ENCODE measurements around the gene EPB41L1. TPM values are rescaled to one million over a fixed set of nuclear protein-coding genes. Genes with fewer than 3 reads are reported as not detected.

Gene EPB41L1
- total RNA-seq, 2 donors from 2014 or later, result 0.23 to 0.40 TPM

- H3K27ac Mint-ChIP-seq, result no peak overlapping the region
- peaks cover 2% of the 10 kb centered on the region for H3K36me3 Mint-ChIP-seq (ENCODE audit: low read depth)
- H3K27me3 Mint-ChIP-seq, result peaks cover 50% of the 10 kb centered on the region
- no peak for DNase-seq
- no peak for ATAC-seq
- no peaks in the 10 kb centered on the region for H3K9me3 ChIP-seq (ENCODE audit: control insufficient read depth, low read length, poor library complexity, severe bottlenecking)
- peaks cover 2% of the 10 kb centered on the region for H3K4me1 Mint-ChIP-seq
- no peak overlapping the region for H3K4me3 Mint-ChIP-seq
Measured at GRCh38 chr20:36117638-36118037, 36.9 kb upstream of the EPB41L1 start.

DNA sequence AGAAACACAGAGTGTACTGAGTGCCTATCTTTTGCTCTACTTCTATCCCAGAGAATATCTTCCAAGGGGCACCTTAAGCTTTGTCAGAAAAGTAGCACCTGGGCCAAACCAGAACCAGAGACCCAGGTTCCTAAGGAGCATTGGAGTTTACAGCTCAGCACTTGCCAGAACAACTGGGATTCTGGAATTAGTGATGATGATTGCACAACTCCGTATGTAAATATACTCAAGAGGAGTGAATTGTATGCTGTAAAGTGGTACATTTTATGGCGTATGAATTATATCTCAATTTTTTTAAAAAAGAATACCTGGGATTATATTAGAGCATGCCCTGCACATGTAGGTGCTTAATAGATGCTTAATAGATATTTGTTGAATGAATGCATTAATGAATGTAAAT is 36.2 kb upstream of the EPB41L1 start:
- Mint-ChIP-seq H3K4me3 (no peak overlapping the region), H3K4me1 (peaks cover 2% of the 10 kb centered on the region), H3K27me3 (peaks cover 43% of the 10 kb centered on the region), H3K27ac (no peak overlapping the region), H3K36me3 (ENCODE audit: low read depth) (peaks cover 2% of the 10 kb centered on the region)
- H3K9me3 ChIP-seq (ENCODE audit: control insufficient read depth, low read length, poor library complexity, severe bottlenecking), result no peaks in the 10 kb centered on the region
- ATAC-seq (no peak), DNase-seq (no peak)

GRCh38 chr20:36119537-36119936 is 35.0 kb upstream of the EPB41L1 start:
- DNase-seq, result no peak
- peaks cover 7% of the 10 kb centered on the region for H3K36me3 Mint-ChIP-seq (ENCODE audit: low read depth)
- H3K27me3 Mint-ChIP-seq, result peaks cover 37% of the 10 kb centered on the region
- no peak for ATAC-seq
- H3K4me3 Mint-ChIP-seq, result no peak overlapping the region
- peaks cover 2% of the 10 kb centered on the region for H3K4me1 Mint-ChIP-seq
- H3K9me3 ChIP-seq (ENCODE audit: control insufficient read depth, low read length, poor library complexity, severe bottlenecking), result no peaks in the 10 kb centered on the region
- no peak overlapping the region for H3K27ac Mint-ChIP-seq

DNA sequence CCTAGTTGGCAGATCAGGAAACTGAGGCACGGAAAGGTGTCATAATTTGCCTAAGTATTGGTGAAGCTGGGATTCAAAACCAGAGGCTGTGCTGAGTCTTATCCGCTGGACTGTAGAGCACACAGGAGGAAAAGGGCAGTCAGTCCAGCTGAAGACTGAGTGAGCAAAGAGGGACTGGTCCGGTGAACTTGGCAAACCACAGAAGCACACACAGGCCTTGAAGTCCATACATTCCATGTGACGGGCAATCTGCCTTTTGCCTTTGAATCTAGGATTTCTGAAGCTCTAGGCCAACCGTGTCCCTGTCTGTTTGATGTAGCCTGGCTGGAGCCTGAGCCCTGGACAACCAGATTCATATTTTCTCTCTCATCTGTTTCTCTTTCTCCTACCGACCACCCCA is 34.3 kb upstream of the EPB41L1 start:
- H3K36me3 Mint-ChIP-seq (ENCODE audit: low read depth), result peaks cover 7% of the 10 kb centered on the region
- H3K4me1 Mint-ChIP-seq, result peaks cover 2% of the 10 kb centered on the region
- no peaks in the 10 kb centered on the region for H3K9me3 ChIP-seq (ENCODE audit: control insufficient read depth, low read length, poor library complexity, severe bottlenecking)
- DNase-seq, result no peak
- H3K27ac Mint-ChIP-seq, result no peak overlapping the region
- no peak for ATAC-seq
- no peak overlapping the region for H3K4me3 Mint-ChIP-seq
- peaks cover 35% of the 10 kb centered on the region for H3K27me3 Mint-ChIP-seq

DNA sequence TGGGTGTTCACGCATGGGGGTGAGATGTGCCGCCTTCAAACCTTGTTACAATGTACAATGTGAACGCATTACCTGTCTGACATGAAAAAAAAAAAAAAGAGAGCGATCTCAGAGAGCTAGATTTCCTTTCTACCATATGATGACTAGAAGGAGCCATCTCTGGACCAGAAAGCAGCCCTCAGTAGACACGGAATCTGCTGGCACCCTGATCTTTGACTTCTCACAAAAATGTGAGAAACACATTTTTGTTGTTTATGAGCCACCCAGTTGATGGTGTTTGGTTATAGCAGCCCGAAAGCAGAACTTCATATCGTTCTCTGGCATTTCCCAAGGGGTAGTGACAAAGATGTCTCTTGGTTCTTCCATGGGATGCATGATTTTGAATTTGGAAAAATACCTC is 33.5 kb upstream of the EPB41L1 start:
- ATAC-seq, result no peak
- no peaks in the 10 kb centered on the region for H3K9me3 ChIP-seq (ENCODE audit: control insufficient read depth, low read length, poor library complexity, severe bottlenecking)
- Mint-ChIP-seq H3K36me3 (ENCODE audit: low read depth) (peaks cover 9% of the 10 kb centered on the region), H3K27ac (no peak overlapping the region), H3K4me1 (peaks cover 8% of the 10 kb centered on the region), H3K4me3 (no peak overlapping the region), H3K27me3 (peaks cover 35% of the 10 kb centered on the region)
- DNase-seq, result no peak

DNA sequence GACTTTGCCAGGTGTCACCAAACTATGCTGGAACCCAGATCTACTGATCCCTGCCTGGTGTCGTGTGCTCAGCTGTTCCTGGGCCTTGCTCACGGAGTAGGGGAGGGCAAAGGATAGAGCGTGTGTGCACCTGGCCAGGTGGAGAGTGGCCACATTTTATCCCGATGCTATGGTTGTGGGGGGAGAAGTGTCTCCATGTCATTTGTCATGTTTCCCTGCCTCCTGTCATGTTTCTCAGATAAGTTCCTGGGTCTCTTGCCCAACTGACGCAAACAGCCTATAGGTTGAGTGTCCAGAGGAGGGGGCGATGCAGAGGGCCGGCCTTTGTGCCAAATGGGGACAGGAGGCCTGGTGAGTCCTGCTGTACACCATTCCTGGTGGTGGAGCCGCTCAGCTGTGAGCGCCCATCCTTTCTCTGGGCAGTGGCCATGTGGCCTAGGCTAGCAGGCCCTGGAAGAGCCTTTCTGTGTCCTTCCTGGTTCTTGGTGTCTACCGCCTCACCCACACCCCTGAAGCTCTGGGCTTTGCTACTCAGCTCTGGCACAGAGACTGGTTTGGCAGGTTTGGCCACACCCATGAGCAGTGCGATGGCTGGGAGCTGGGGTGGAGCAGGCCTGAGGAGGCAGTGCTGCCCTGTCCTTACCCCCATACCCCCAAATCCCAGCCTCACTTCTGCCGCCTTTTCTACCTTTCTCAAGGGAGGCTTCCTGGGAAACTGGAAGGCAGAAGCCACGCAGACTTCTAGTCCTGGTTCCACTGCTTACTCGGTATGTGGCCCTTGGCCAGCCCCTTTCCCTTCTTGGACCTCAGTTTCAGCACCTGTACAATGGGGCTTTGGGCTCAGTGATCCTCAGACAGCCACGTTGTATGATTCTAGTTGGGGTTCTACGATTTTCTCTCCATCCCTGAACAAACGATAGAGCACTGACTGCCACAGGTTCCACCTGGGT is 32.3 kb upstream of the EPB41L1 start:
- Mint-ChIP-seq H3K27ac (no peak overlapping the region), H3K36me3 (ENCODE audit: low read depth) (peaks cover 9% of the 10 kb centered on the region), H3K4me3 (no peak overlapping the region), H3K4me1 (peaks cover 8% of the 10 kb centered on the region), H3K27me3 (peaks cover 22% of the 10 kb centered on the region)
- DNase-seq (no peak), ATAC-seq (no peak)
- no peaks in the 10 kb centered on the region for H3K9me3 ChIP-seq (ENCODE audit: control insufficient read depth, low read length, poor library complexity, severe bottlenecking)

DNA sequence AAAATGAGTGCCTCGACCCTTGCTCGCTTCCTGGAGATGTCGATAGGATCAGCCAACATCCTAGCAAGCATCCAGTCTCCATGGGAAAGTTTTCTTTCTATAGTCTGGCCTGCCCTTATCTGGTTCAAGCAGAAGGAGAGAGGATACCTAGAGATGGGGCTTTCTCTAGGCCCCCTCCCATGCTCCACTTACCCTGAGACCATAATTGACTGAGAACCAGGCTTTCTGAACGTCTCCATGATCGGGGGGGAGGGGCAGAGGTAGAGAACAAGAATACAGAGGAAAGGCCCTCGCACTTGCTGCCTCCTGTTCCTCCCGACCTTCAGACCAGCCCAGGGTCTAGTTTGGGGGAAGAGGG is 31.6 kb upstream of the EPB41L1 start:
- Mint-ChIP-seq H3K27ac (no peak overlapping the region), H3K4me3 (no peak overlapping the region), H3K4me1 (peaks cover 8% of the 10 kb centered on the region), H3K27me3 (peaks cover 22% of the 10 kb centered on the region), H3K36me3 (ENCODE audit: low read depth) (peaks cover 9% of the 10 kb centered on the region)
- no peak for DNase-seq
- ATAC-seq, result no peak
- no peaks in the 10 kb centered on the region for H3K9me3 ChIP-seq (ENCODE audit: control insufficient read depth, low read length, poor library complexity, severe bottlenecking)

DNA sequence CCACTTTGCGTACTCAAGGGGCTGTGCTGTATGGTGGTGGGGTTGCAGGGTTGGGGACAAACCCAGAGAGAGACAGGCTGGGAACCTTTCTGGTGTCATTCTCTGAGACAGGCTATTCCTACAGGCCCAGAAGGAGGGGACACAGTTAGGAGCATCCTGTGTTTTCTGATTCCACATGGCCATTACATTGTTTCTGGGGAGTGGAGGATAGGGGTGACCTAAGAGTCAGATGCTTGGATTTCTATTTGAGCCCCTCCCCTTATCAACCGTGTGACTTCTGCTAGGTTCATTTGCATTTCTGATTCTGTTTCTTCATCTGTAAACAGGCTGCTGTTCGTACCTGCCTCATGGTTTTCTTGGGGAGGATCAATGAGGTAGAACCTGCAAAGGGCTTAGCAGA is 29.4 kb upstream of the EPB41L1 start:
- Mint-ChIP-seq H3K4me1 (peaks cover 6% of the 10 kb centered on the region), H3K27ac (no peak overlapping the region), H3K27me3 (peaks cover 15% of the 10 kb centered on the region), H3K4me3 (no peak overlapping the region), H3K36me3 (ENCODE audit: low read depth) (peaks cover 7% of the 10 kb centered on the region)
- H3K9me3 ChIP-seq (ENCODE audit: control insufficient read depth, low read length, poor library complexity, severe bottlenecking), result no peaks in the 10 kb centered on the region
- DNase-seq (no peak), ATAC-seq (no peak)

DNA sequence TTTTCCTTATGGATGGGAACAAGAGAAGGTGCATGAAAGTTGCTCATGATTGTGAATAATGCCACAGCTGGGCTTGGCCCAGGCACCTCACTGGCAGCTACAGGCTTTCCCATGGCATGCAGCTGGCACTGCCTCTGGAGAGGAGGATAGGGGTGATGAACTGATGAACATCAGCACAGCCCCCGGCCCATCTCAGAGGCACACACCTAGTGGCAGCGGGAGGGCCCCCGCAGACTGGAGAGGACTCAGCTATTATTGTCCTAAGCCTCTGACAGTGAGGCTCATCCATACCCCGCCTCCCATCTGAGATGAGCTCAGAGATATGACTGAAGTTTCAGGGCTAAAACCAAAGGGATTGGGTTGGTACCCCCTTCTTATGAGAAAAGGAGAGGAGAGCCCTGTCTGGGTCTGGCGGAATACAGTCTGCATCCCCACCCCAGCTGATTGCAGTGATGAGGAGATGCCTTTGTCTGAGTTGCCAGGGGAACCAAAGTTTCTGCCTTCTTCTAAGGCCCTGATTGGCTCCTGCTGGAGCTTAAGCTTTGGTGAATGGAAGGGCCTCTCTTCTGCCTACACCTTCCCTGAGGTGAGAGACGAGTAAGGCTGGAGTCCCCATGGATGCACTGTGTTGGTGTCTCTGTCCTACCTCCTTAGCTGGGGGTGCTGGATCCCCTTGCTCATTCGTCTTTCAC is 27.6 kb upstream of the EPB41L1 start:
- H3K27ac Mint-ChIP-seq, result no peak overlapping the region

GRCh38 chr20:36128463-36129159 is 25.9 kb upstream of the EPB41L1 start:
- ATAC-seq (no peak), DNase-seq (no peak)
- Mint-ChIP-seq H3K27me3 (peaks cover 8% of the 10 kb centered on the region), H3K4me3 (no peak overlapping the region), H3K4me1 (peaks cover 8% of the 10 kb centered on the region), H3K27ac (no peak overlapping the region), H3K36me3 (ENCODE audit: low read depth) (peaks cover 7% of the 10 kb centered on the region)
- H3K9me3 ChIP-seq (ENCODE audit: control insufficient read depth, low read length, poor library complexity, severe bottlenecking), result no peaks in the 10 kb centered on the region

More for the DNA sequence above, 27.6 kb upstream of the EPB41L1 start:
- ATAC-seq (no peak), DNase-seq (no peak)
- Mint-ChIP-seq H3K36me3 (ENCODE audit: low read depth) (peaks cover 7% of the 10 kb centered on the region), H3K4me3 (no peak overlapping the region), H3K27me3 (peaks cover 8% of the 10 kb centered on the region), H3K4me1 (peaks cover 8% of the 10 kb centered on the region)
- H3K9me3 ChIP-seq (ENCODE audit: control insufficient read depth, low read length, poor library complexity, severe bottlenecking), result no peaks in the 10 kb centered on the region

DNA sequence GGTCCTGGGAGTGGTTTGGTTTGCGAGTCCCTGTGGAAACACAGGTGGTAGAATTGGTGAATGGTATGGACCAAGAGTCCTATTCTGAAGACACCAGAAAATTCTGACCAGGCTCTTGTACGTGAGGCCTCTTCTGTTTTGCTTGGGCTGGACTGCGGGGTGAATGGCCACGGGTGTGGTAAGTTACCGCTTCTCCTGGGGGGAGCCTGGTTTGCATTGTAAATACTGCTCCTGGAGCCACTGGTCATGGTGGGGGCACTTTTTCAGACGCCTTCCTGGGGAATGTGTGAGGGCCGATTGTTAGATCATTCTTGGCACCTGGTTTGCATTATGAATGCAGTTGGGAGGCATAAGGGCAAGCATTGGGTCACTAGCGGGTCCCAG is 25.4 kb upstream of the EPB41L1 start:
- H3K9me3 ChIP-seq (ENCODE audit: control insufficient read depth, low read length, poor library complexity, severe bottlenecking), result no peaks in the 10 kb centered on the region
- Mint-ChIP-seq H3K4me3 (no peak overlapping the region), H3K4me1 (peaks cover 8% of the 10 kb centered on the region), H3K36me3 (ENCODE audit: low read depth) (peaks cover 6% of the 10 kb centered on the region), H3K27ac (no peak overlapping the region), H3K27me3 (peaks cover 8% of the 10 kb centered on the region)
- ATAC-seq (no peak), DNase-seq (no peak)

- Mint-ChIP-seq H3K36me3 (ENCODE audit: low read depth) (peaks cover under 1% of the 10 kb centered on the region), H3K27me3 (peaks cover 5% of the 10 kb centered on the region), H3K4me1 (peaks cover 7% of the 10 kb centered on the region), H3K4me3 (no peak overlapping the region), H3K27ac (no peak overlapping the region)
- ATAC-seq (no peak), DNase-seq (no peak)
- no peaks in the 10 kb centered on the region for H3K9me3 ChIP-seq (ENCODE audit: control insufficient read depth, low read length, poor library complexity, severe bottlenecking)
Measured at GRCh38 chr20:36130390-36130789, 24.1 kb upstream of the EPB41L1 start.

DNA sequence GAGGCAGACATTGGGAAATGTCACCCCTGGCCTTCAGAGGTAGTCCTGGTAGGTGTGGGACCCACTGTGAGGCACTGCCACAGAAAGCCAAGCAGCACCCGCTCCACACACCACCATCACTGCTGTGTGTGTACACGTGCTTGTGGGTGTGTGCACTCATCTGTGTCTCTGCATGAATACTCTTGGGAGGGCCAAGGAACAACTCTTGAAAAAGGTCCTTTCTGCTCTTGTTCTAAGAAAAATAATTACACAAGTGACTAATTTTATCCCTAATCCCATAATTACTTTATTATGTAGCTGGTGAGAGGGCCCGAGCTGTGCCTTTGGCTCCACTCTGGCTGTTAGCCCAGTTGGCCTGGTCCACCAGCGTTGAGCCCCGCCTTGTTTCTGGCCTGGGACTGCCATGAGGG is 21.7 kb upstream of the EPB41L1 start:
- Mint-ChIP-seq H3K4me1 (peaks cover 4% of the 10 kb centered on the region), H3K27me3 (no peaks in the 10 kb centered on the region), H3K4me3 (no peak overlapping the region), H3K27ac (no peak overlapping the region), H3K36me3 (ENCODE audit: low read depth) (no peaks in the 10 kb centered on the region)
- ATAC-seq, result no peak
- no peaks in the 10 kb centered on the region for H3K9me3 ChIP-seq (ENCODE audit: control insufficient read depth, low read length, poor library complexity, severe bottlenecking)
- DNase-seq, result no peak

Measured in T-helper 17 cell (primary cell).